SK-N-SH treated with all-trans-retinoic acid at 6 μM for 48 hours (cell line): Measurements from ENCODE around the gene TST.

ENCODE experiments used
- TCF4 ChIP-seq: fragments of 250-450 bp; sonication (Bioruptor Pico); IDR thresholded peaks from 2 replicates; pipeline ENCODE4 v1.8.0; 2021; ENCODE audit warnings: mild to moderate bottlenecking, moderate library complexity, borderline replicate concordance
- ZFP30 ChIP-seq: fragments of 450-650 bp; formaldehyde crosslinking; IDR thresholded peaks from 2 replicates; pipeline ENCODE4 v1.5.0; 2022; ENCODE audit warnings: mild to moderate bottlenecking, moderate library complexity

DNA sequence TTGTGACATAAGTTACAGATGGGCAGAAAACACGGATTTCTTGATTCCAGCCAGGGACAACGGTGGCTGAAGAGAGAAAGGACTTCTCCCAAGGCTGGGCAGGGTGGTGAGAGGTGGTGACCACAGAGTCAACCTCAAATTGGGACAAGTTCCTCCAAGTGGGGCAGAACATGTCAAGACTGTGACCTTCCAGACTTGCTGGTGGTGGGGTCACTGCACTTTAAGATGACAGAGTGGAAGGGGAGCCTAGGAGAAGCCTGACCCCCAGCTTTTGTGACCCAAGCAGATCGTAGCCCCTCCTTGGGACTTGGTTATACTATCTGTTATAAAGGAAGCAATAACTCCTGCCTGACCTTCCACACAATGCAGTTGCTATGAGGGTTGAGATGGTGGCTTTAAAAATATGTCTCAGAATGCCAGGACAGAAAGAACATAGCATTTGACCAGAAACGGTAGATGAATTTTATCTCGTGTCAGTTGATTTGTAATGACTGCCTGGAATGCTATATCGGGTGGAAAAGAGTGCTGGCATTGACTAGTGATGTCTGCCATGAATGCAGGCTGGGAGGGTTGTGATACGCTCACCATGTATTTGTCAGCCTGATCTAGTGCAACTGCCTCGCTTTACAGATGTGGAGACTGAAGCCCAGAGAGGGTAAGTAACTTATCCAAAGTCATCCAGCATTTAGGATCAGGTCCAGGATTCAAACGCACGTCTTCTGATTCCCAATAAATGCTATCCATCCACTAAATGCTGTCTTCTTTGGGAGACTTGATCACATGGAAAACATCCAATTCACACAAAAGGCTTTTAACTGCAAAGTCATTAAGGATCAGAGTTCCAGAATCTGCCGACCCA, 18.3 kb downstream of the TST start:
- no peak for TF ChIP-seq ZFP30 (CRISPR knock-in tag)
- no peak for TF ChIP-seq TCF4
